H1 (cell line): ENCODE measurements around the gene PAX5.
A peak's percentile ranks its signal among the peaks of the same experiment; 100 is the strongest.

ENCODE experiments used
- CBX5 ChIP-seq: fragments of 300-800, 300-1000 bp; sonication (generic); IDR thresholded peaks from 2 replicates; pipeline ENCODE4 v1.7.1; 2016; ENCODE audit warnings: antibody characterized with exemption, low read length, low read depth
- CEBPB ChIP-seq: IDR thresholded peaks from 2 replicates; pipeline ENCODE4 v1.6.1; 2012; ENCODE audit warnings: low read depth, low read length
- KDM1A ChIP-seq: fragments of 200-600, 300-600 bp; sonication (generic); IDR thresholded peaks from 2 replicates; pipeline ENCODE4 v1.7.1; 2016; ENCODE audit warnings: mild to moderate bottlenecking, low read length, borderline replicate concordance
- RAD21 ChIP-seq, 2 experiments: IDR thresholded peaks in 1 of 2; conservative IDR thresholded peaks in 1 of 2; 2 replicates each; pipeline ENCODE4 v1.6.1; 2011; ENCODE audit warnings: low read depth in 2 of 2, low read length in 2 of 2, improper control_type of control experiment in 1 of 2, inconsistent platforms in 1 of 2, mild to moderate bottlenecking in 1 of 2, moderate library complexity in 1 of 2
- SP4 ChIP-seq: IDR thresholded peaks from 2 replicates; pipeline ENCODE4 v1.6.1; 2012; ENCODE audit warnings: low read length, inconsistent platforms
- TAF1 ChIP-seq: IDR thresholded peaks from 2 replicates; pipeline ENCODE4 v1.6.1; 2011; ENCODE audit warnings: mild to moderate bottlenecking, low read depth, low read length
- ZNF274 ChIP-seq: IDR thresholded peaks from 2 replicates; pipeline ENCODE4 v1.7.0; 2012; ENCODE audit warnings: low read length, borderline replicate concordance; ENCODE audit errors: extremely low read depth
- TF ChIP-seq, protein P1 (sequence below), 3 experiments: IDR thresholded peaks; 1 replicate in 2 of 3; 2 replicates in 1 of 3; pipeline versions ENCODE4 v1.5.1 to v1.6.1; 2011; ENCODE audit warnings: low read length in 3 of 3, mild to moderate bottlenecking in 3 of 3, inconsistent platforms in 2 of 3, low read depth in 1 of 3, moderate library complexity in 1 of 3; ENCODE audit not compliant: insufficient read depth in 1 of 3; ENCODE audit errors: control extremely low read depth in 1 of 3

GRCh38 chr9:36793277-36793676 lies 240.8 kb downstream of the PAX5 start:
- TF ChIP-seq TAF1 = no peak
- no peak for TF ChIP-seq KDM1A
- no peak for TF ChIP-seq SP4
- TF ChIP-seq CBX5 = no peak
- TF ChIP-seq RAD21 (IDR thresholded peaks at IDR 0.05 in 1 of 2, conservative IDR thresholded peaks at IDR 0.05 in 1 of 2; ENCODE audit: low read depth in 2 of 2, low read length in 2 of 2) = peak; percentile 79 to 84
- no peak for TF ChIP-seq CEBPB
- TF ChIP-seq, protein P1, sequence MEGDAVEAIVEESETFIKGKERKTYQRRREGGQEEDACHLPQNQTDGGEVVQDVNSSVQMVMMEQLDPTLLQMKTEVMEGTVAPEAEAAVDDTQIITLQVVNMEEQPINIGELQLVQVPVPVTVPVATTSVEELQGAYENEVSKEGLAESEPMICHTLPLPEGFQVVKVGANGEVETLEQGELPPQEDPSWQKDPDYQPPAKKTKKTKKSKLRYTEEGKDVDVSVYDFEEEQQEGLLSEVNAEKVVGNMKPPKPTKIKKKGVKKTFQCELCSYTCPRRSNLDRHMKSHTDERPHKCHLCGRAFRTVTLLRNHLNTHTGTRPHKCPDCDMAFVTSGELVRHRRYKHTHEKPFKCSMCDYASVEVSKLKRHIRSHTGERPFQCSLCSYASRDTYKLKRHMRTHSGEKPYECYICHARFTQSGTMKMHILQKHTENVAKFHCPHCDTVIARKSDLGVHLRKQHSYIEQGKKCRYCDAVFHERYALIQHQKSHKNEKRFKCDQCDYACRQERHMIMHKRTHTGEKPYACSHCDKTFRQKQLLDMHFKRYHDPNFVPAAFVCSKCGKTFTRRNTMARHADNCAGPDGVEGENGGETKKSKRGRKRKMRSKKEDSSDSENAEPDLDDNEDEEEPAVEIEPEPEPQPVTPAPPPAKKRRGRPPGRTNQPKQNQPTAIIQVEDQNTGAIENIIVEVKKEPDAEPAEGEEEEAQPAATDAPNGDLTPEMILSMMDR (IDR thresholded peaks at IDR 0.05; ENCODE audit: control extremely low read depth in 1 of 3, insufficient read depth in 1 of 3, low read depth in 1 of 3, low read length in 3 of 3) = peak; percentile 71 to 78 (median 71)
- no peak for TF ChIP-seq ZNF274
